GM12874 (cell line): Measurements from ENCODE around the gene ZDHHC14.

ENCODE experiments used
- TF ChIP-seq, protein P1 (sequence below): IDR thresholded peaks from 2 replicates; pipeline ENCODE4 v1.5.1; 2011; ENCODE audit warnings: low read depth, mild to moderate bottlenecking, control low read depth, low read length, moderate library complexity; ENCODE audit not compliant: insufficient read depth

The ZDHHC14 gene

DNA sequence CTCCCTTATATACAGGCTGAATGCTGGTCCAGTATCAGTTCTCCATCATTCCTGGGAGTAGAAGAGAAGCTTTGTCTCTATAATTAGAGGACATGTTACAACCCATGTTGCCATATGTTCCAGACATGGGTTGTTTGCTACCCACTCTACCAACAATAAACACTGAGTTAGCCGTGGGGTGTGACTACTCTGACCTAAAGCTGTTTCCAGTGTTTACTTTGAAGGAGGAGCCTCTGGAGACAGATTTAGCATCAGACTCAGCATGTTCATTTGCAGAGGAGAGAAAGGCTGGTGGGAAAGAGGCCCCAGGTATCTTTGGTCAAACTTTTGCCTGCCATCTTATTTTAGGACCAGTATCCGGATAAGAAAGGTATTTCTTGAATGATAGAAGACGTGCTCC lies 284.2 kb downstream of the ZDHHC14 start:
- TF ChIP-seq, protein P1, sequence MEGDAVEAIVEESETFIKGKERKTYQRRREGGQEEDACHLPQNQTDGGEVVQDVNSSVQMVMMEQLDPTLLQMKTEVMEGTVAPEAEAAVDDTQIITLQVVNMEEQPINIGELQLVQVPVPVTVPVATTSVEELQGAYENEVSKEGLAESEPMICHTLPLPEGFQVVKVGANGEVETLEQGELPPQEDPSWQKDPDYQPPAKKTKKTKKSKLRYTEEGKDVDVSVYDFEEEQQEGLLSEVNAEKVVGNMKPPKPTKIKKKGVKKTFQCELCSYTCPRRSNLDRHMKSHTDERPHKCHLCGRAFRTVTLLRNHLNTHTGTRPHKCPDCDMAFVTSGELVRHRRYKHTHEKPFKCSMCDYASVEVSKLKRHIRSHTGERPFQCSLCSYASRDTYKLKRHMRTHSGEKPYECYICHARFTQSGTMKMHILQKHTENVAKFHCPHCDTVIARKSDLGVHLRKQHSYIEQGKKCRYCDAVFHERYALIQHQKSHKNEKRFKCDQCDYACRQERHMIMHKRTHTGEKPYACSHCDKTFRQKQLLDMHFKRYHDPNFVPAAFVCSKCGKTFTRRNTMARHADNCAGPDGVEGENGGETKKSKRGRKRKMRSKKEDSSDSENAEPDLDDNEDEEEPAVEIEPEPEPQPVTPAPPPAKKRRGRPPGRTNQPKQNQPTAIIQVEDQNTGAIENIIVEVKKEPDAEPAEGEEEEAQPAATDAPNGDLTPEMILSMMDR, result no peak

DNA sequence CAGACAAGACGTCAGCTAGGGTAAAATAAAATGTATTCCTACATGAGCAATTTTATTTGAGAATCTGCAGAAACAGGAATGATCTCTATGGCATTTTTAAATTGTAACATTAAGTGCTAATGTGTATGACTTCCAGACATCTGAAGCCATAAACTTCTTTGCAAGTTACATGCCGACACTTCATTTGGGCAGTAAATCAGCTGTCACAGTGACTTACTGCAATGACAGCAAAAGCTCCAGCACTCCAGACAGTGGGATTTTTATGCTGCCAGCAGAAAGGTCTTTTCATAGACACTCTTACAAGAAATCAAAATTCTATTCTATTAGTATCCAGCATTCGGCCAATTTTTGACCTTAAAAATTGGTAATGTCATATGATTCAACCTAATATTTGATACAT lies 285.7 kb downstream of the ZDHHC14 start:
- TF ChIP-seq, protein P1, result no peak

GRCh38 chr6:157667211-157668008 lies 286.4 kb downstream of the ZDHHC14 start:
- TF ChIP-seq, protein P1, result peak; percentile 71

DNA sequence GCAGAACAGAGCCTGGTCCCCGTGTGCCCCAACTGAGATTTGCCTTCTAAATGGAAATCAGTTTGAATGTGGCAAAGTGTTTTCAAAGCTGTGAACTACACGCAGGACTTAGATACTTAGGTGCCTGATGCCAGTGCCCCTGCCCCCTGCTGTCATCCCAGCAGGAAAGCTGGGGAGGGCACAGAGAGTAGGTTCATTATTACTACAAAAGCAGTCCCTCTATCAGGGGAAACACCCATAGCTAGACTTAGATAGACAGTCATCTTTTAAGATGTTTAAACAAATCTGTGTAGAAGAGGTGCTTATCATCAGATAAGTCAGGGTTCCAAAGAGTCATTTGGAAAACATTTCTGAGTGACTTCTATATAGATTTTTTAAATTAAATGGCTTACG lies 287.0 kb downstream of the ZDHHC14 start:
- TF ChIP-seq, protein P1, result no peak

GRCh38 chr6:157668713-157669112 lies 287.7 kb downstream of the ZDHHC14 start:
- TF ChIP-seq, protein P1, result no peak

DNA sequence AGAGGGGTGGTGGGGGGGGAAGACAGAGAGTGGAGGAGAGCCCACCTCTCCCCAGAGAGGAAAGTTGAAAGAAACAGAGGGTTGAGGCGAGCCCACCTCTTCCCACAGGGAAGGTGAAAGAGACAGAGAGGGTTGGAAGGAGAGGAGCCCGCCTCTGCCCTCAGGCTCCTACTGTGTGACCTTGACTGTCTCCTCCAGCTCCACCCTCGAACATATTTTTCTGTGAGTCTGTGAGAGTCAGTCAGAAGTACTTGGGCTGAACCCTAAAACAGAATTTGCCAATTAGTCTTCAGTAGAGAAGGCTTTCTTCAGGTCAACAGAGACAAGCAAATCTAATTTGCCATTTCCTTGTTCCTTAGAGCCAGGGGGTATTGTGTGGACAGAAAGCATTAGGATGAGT lies 288.3 kb downstream of the ZDHHC14 start:
- TF ChIP-seq, protein P1, result no peak

GRCh38 chr6:157669747-157670216 lies 288.8 kb downstream of the ZDHHC14 start:
- TF ChIP-seq, protein P1, result no peak
